GM12878 (cell line): Measurements from ENCODE around the gene MPPED1.

Source experiments
- BHLHE40 ChIP-seq, 2 experiments: fragments of 450-650 bp in 1 of 2; IDR thresholded peaks; 2 replicates each; pipeline ENCODE4 v1.6.1; 2011 to 2017; ENCODE audit warnings: low read depth in 2 of 2, borderline replicate concordance in 1 of 2, improper control_type of control experiment in 1 of 2, low read length in 1 of 2, mild to moderate bottlenecking in 1 of 2
- CTCF ChIP-seq, 3 experiments: IDR thresholded peaks in 2 of 3; conservative IDR thresholded peaks in 1 of 3; 2 replicates each; pipeline ENCODE4 v1.5.1; 2011; ENCODE audit warnings: low read depth in 3 of 3, low read length in 3 of 3, mild to moderate bottlenecking in 3 of 3, control low read depth in 2 of 3, moderate library complexity in 2 of 3, inconsistent platforms in 1 of 3, mixed read lengths in 1 of 3; ENCODE audit not compliant: control insufficient read depth in 2 of 3, insufficient read depth in 1 of 3; ENCODE audit errors: extremely low read depth in 1 of 3
- E2F8 ChIP-seq: fragments of 450-650 bp; IDR thresholded peaks from 2 replicates; pipeline ENCODE4 v1.6.1; 2018; ENCODE audit warnings: mild to moderate bottlenecking, low read depth, moderate library complexity; ENCODE audit not compliant: partially characterized antibody
- EP300 ChIP-seq, 2 experiments: fragments of 150-350 bp in 1 of 2; IDR thresholded peaks; 2 replicates each; pipeline ENCODE4 v1.6.1; 2011 to 2012; ENCODE audit warnings: low read depth in 2 of 2, low read length in 2 of 2, borderline replicate concordance in 1 of 2, improper control_type of control experiment in 1 of 2, inconsistent platforms in 1 of 2; ENCODE audit not compliant: control insufficient read depth in 1 of 2
- ETV6 ChIP-seq, 2 experiments: fragments of 450-650 bp in 1 of 2; IDR thresholded peaks in 1 of 2; conservative IDR thresholded peaks in 1 of 2; 2 replicates each; pipeline ENCODE4 v1.6.1; 2014; ENCODE audit warnings: antibody characterized with exemption in 1 of 2, borderline replicate concordance in 1 of 2, low read depth in 1 of 2, mild to moderate bottlenecking in 1 of 2, moderate library complexity in 1 of 2
- EZH2 ChIP-seq: IDR thresholded peaks from 2 replicates; pipeline ENCODE4 v1.6.1; 2012; ENCODE audit warnings: low read depth, mild to moderate bottlenecking, control low read depth, inconsistent platforms, low read length, borderline replicate concordance; ENCODE audit not compliant: control insufficient read depth
- HDAC2 ChIP-seq: fragments of 200-600 bp; sonication (generic); IDR thresholded peaks from 2 replicates; pipeline ENCODE4 v1.6.1; 2017
- POLR2A ChIP-seq: IDR thresholded peaks from 2 replicates; pipeline ENCODE4 v1.6.1; 2011; ENCODE audit warnings: low read depth, mild to moderate bottlenecking, low read length
- SIN3A ChIP-seq: IDR thresholded peaks from 2 replicates; pipeline ENCODE4 v1.6.1; 2012; ENCODE audit warnings: low read depth, low read length, improper control_type of control experiment
- ZNF384 ChIP-seq: IDR thresholded peaks from 2 replicates; pipeline ENCODE4 v1.6.1; 2012; ENCODE audit warnings: low read depth, mild to moderate bottlenecking, low read length, improper control_type of control experiment, borderline replicate concordance

GRCh38 chr22:43389227-43389836, 22.5 kb upstream of the MPPED1 start:
- TF ChIP-seq EZH2 = no peak
- TF ChIP-seq POLR2A = no peak
- no peak for TF ChIP-seq EP300 (IDR thresholded peaks at IDR 0.05; ENCODE audit: borderline replicate concordance in 1 of 2, control insufficient read depth in 1 of 2, low read depth in 2 of 2, low read length in 2 of 2)
- TF ChIP-seq ZNF384 = no peak
- TF ChIP-seq HDAC2 = no peak
- no peak for TF ChIP-seq E2F8
- TF ChIP-seq ETV6 (conservative IDR thresholded peaks at IDR 0.05 in 1 of 2, IDR thresholded peaks at IDR 0.05 in 1 of 2; ENCODE audit: borderline replicate concordance in 1 of 2, low read depth in 1 of 2) = no peak
- TF ChIP-seq CTCF (IDR thresholded peaks at IDR 0.05 in 2 of 3, conservative IDR thresholded peaks at IDR 0.05 in 1 of 3; ENCODE audit: control insufficient read depth in 2 of 3, extremely low read depth in 1 of 3, insufficient read depth in 1 of 3, low read depth in 3 of 3, low read length in 3 of 3) = no peak
- TF ChIP-seq BHLHE40 (IDR thresholded peaks at IDR 0.05; ENCODE audit: borderline replicate concordance in 1 of 2, low read depth in 2 of 2, low read length in 1 of 2) = no peak
- TF ChIP-seq SIN3A = no peak
